NCI-H1417 (cell line): ENCODE measurements around the gene TLE4.
"Not testable (repeated sequence)": the region's sequence is repeated elsewhere in the genome, so short reads cannot be mapped to it uniquely, and the experiment has no call there.

Experiments used
- DNase-seq, 3 experiments: peaks; one replicate each; lab custom pipeline; 2025; lab: John Stamatoyannopoulos, UW

Gene TLE4

GRCh38 chr9:79571309-79572031, at the start of gene TLE4:
TLE4 (plus strand) TSS chr9:79571965; CDS start chr9:79572791, 826 bp downstream.
- DNase-seq = peak; percentile 98 to 100 (median 99)

GRCh38 chr9:79522793-79523192, 49.0 kb upstream of the TLE4 start:
- DNase-seq = no peak

GRCh38 chr9:79524266-79524665, 47.5 kb upstream of the TLE4 start:
- no peak for DNase-seq

GRCh38 chr9:79526149-79526672, 45.6 kb upstream of the TLE4 start:
- no peak for DNase-seq

GRCh38 chr9:79535534-79535933, 36.2 kb upstream of the TLE4 start:
- DNase-seq = no peak

- DNase-seq = no peak
Observed at GRCh38 chr9:79537838-79538237, 33.9 kb upstream of the TLE4 start.

- DNase-seq = peak in 1 of 3 experiments; percentile 6
Observed at GRCh38 chr9:79542735-79543620, 28.8 kb upstream of the TLE4 start.

GRCh38 chr9:79544375-79544774, 27.4 kb upstream of the TLE4 start:
- DNase-seq = not testable (repeated sequence)

- DNase-seq = no peak
Observed at GRCh38 chr9:79551586-79551985, 20.2 kb upstream of the TLE4 start.

- no peak for DNase-seq
Observed at GRCh38 chr9:79551994-79552393, 19.8 kb upstream of the TLE4 start.

GRCh38 chr9:79555474-79556089, 16.2 kb upstream of the TLE4 start:
- no peak for DNase-seq

- peak; percentile 19 to 86 (median 35) for DNase-seq
Observed at GRCh38 chr9:79559495-79560181, 12.1 kb upstream of the TLE4 start.

- DNase-seq = no peak
Observed at GRCh38 chr9:79562749-79563386, 8.9 kb upstream of the TLE4 start.

GRCh38 chr9:79564105-79564504, 7.7 kb upstream of the TLE4 start:
- DNase-seq = no peak

GRCh38 chr9:79565245-79565644, 6.5 kb upstream of the TLE4 start:
- DNase-seq = peak; percentile 5 to 44 (median 12)

- DNase-seq = no peak
Observed at GRCh38 chr9:79567671-79568098, 4.1 kb upstream of the TLE4 start.

GRCh38 chr9:79568337-79569101, 3.2 kb upstream of the TLE4 start:
- no peak for DNase-seq

- peak in 2 of 3 experiments; percentile 27 to 46 for DNase-seq
Observed at GRCh38 chr9:79569814-79570447, 1.8 kb upstream of the TLE4 start.

- DNase-seq = peak; percentile 44 to 94 (median 56)
Observed at GRCh38 chr9:79570448-79571308, 1.1 kb upstream of the TLE4 start.
